SU-DHL-6 (cell line): ENCODE data around the gene SEPTIN10.

Source experiments
- H2AFZ ChIP-seq: fragments of 200-600 bp; sonication (generic); 2 replicates; pipeline ENCODE4 v1.6.1; 2014; ENCODE audit warnings: low read depth, mild to moderate bottlenecking, moderate library complexity, mixed read lengths, antibody characterized with exemption, low read length; ENCODE audit not compliant: severe bottlenecking
- H3F3A ChIP-seq: fragments of 200-600 bp; shearing (Covaris generic); 2 replicates; pipeline ENCODE4 v1.6.0; 2016; ENCODE audit warnings: antibody characterized with exemption, mild to moderate bottlenecking; ENCODE audit not compliant: insufficient read depth
- H3K27ac ChIP-seq: fragments of 200-600 bp; sonication (generic); 2 replicates; pipeline ENCODE4 v1.5.1; 2016; ENCODE audit warnings: low read depth, mild to moderate bottlenecking, low read length, moderate library complexity, mixed read lengths
- H3K27me3 ChIP-seq: fragments of 200-600 bp; sonication (generic), shearing (Covaris generic); 2 replicates; pipeline ENCODE4 v1.6.0; 2014; ENCODE audit warnings: mild to moderate bottlenecking, low read length
- H3K36me3 ChIP-seq: fragments of 200-600 bp; sonication (generic); 2 replicates; pipeline ENCODE4 v1.6.1; 2014; ENCODE audit warnings: mild to moderate bottlenecking, low read length, mixed read lengths
- H3K4me2 ChIP-seq: fragments of 300-600, 200-600 bp; shearing (Covaris generic), sonication (generic); 2 replicates; pipeline ENCODE4 v1.6.0; 2014; ENCODE audit warnings: low read length, low read depth, mild to moderate bottlenecking; ENCODE audit not compliant: poor library complexity, severe bottlenecking
- H3K4me3 ChIP-seq: fragments of 200-600 bp; sonication (generic); 2 replicates; pipeline ENCODE4 v1.5.1; 2014; ENCODE audit warnings: antibody characterized with exemption, low read length, mild to moderate bottlenecking, mixed read lengths; ENCODE audit not compliant: insufficient read depth, poor library complexity, severe bottlenecking
- H3K79me2 ChIP-seq: fragments of 200-600 bp; sonication (generic); 2 replicates; pipeline ENCODE4 v1.6.1; 2014; ENCODE audit warnings: mild to moderate bottlenecking, low read length, moderate library complexity; ENCODE audit not compliant: insufficient read depth
- H3K9ac ChIP-seq: fragments of 200-600 bp; sonication (generic); 2 replicates; pipeline ENCODE4 v1.7.0; 2014; ENCODE audit warnings: mild to moderate bottlenecking, low read length
- H3K9me2 ChIP-seq: fragments of 200-600 bp; sonication (generic); replicated peaks from 2 replicates; pipeline ENCODE4 v1.6.1; 2014; ENCODE audit warnings: low read length; ENCODE audit not compliant: insufficient read depth
- H3K9me3 ChIP-seq: fragments of 200-600 bp; sonication (generic); 2 replicates; pipeline ENCODE4 v1.6.1; 2014; ENCODE audit warnings: low read length, mixed read lengths; ENCODE audit not compliant: insufficient read depth
- H4K20me1 ChIP-seq: fragments of 200-600 bp; sonication (generic); 2 replicates; pipeline ENCODE4 v1.6.1; 2014; ENCODE audit warnings: low read depth, mild to moderate bottlenecking, antibody characterized with exemption, low read length, moderate library complexity, mixed read lengths
- CTCF ChIP-seq: fragments of 200-600 bp; sonication (generic); IDR thresholded peaks from one replicate; pipeline ENCODE4 v1.5.1; 2017; ENCODE audit warnings: antibody characterized with exemption, mild to moderate bottlenecking, low read length, moderate library complexity; ENCODE audit not compliant: insufficient read depth, poor library complexity, severe bottlenecking
- EZH2phosphoT487 ChIP-seq: fragments of 200-600 bp; sonication (generic), shearing (Covaris generic); conservative IDR thresholded peaks from 2 replicates; pipeline ENCODE4 v1.6.1; 2018; ENCODE audit warnings: mild to moderate bottlenecking, antibody characterized with exemption, low read length, moderate library complexity, mixed read lengths

Gene SEPTIN10

GRCh38 chr2:109530712-109531111 lies 83.1 kb downstream of the SEPTIN10 start:
- H4K20me1 ChIP-seq = no peaks in the 10 kb centered on the region
- no peak overlapping the region for H3K27ac ChIP-seq
- H3K9me3 ChIP-seq = no peaks in the 10 kb centered on the region
- H3K36me3 ChIP-seq = no peaks in the 10 kb centered on the region
- H3K9me2 ChIP-seq = no peaks in the 10 kb centered on the region
- no peak overlapping the region for H3K4me3 ChIP-seq
- no peak for TF ChIP-seq EZH2phosphoT487
- no peak for TF ChIP-seq CTCF
- H3K79me2 ChIP-seq = no peaks in the 10 kb centered on the region
- no peaks in the 10 kb centered on the region for H3K27me3 ChIP-seq
- H3K9ac ChIP-seq = no peak overlapping the region
- H3K4me2 ChIP-seq = no peak overlapping the region
- H2AFZ ChIP-seq = no peak overlapping the region
- H3F3A ChIP-seq = no peaks in the 10 kb centered on the region

DNA sequence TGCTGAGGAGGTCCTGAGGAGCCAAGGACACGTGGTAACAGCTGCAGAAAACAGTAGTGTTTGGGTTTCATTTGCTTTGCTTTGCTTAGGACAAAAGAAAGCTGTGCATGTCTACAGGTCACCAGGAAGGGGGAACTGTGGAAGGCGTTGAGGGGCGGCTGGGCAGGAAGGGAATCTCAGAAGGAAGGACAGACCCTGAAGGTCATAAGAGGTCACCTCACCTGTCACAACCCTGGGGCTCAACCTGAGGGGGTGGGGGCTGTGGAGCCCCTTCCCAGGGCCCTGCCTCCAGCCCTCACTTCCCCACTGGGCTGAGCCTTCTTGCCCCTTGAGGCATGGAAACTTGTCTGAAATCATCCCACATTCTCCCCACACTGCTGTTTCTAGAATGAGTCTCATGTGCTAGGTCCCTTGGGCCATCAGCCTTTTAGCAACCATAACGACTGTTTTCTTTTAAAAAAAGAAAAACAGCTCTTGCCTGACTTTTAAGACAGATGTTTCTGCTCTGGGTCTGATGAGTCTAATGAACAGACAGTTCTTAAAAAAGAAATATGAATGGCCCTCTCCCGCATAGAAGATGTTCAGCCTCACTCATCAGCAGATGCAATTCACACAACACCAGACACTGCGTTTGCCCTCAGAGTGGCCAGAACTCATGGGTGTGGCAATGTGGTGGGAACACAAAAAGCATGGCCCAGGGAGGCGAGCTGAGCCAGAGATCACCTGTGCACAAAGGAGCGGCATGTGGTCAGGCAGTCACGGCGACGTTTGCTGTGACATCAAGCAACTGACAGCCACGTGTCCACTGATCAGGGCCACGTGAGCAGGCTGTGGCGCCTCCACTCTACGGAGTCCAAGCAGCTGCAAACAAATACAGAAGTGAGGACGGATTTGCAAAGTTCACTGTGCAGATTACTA lies 84.0 kb downstream of the SEPTIN10 start:
- no peak overlapping the region for H3K4me3 ChIP-seq
- no peak overlapping the region for H3K4me2 ChIP-seq
- H3K27ac ChIP-seq = no peak overlapping the region
- H3K79me2 ChIP-seq = no peaks in the 10 kb centered on the region
- no peaks in the 10 kb centered on the region for H3K27me3 ChIP-seq
- no peaks in the 10 kb centered on the region for H3K36me3 ChIP-seq
- H3K9me2 ChIP-seq = no peaks in the 10 kb centered on the region
- no peaks in the 10 kb centered on the region for H4K20me1 ChIP-seq
- H2AFZ ChIP-seq = no peak overlapping the region
- no peaks in the 10 kb centered on the region for H3F3A ChIP-seq
- H3K9ac ChIP-seq = no peak overlapping the region
- H3K9me3 ChIP-seq = no peaks in the 10 kb centered on the region
- TF ChIP-seq EZH2phosphoT487 (no peak), CTCF (no peak)

DNA sequence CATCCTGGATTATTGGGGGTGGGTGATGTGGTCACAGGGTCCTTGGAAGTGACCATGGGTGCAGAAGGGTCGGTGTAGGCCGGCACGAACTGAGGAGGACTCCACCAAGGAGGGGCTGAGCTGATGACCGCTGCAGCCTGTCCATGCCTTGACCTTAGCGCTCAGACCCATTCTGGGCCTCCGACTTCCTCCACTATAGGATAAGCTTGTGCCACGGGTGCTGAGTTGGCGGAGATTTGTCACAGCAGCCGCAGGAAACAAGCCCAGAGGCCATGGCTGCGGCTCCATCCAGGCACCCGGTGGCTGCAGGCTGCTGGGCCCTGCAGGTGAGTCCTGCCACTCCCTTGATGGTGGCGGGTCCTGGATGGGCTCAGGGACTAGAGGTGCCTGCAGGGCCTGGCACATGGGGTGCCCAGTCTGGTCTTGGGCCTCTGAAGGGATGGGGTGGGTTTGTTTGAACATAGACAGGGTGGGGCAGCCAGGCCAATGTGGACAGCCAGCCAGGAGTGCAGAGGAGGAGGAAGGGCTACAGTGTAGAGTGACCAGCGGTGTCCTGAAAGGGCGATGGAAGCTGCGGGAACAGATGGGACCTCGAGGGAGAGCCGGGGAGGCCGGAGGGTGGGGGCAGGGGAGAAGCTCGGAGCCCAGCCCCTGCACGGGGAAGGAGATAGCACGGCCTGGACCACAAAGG lies 84.8 kb downstream of the SEPTIN10 start:
- Histone ChIP-seq H3K9me2 (no peaks in the 10 kb centered on the region), H3K36me3 (no peaks in the 10 kb centered on the region), H3K27ac (no peak overlapping the region), H3K9ac (no peak overlapping the region), H3K79me2 (no peaks in the 10 kb centered on the region), H3K27me3 (no peaks in the 10 kb centered on the region), H2AFZ (no peak overlapping the region), H3F3A (no peaks in the 10 kb centered on the region), H4K20me1 (no peaks in the 10 kb centered on the region), H3K4me2 (no peak overlapping the region), H3K9me3 (no peaks in the 10 kb centered on the region), H3K4me3 (no peak overlapping the region)
- TF ChIP-seq EZH2phosphoT487 (no peak), CTCF (no peak)
